HG03135 (cell line): Measurements from ENCODE around the gene CRYBB2.
"Not testable (repeated sequence)": the region's sequence is repeated elsewhere in the genome, so short reads cannot be mapped to it uniquely, and the experiment has no call there.

ENCODE experiments used
- ATAC-seq: cut with Tn5 transposase; IDR thresholded peaks from one replicate; pipeline ENCODE4 v1.9.1; 2021; ENCODE audit warnings: mild to moderate bottlenecking, moderate library complexity; ENCODE audit not compliant: unreplicated experiment

The CRYBB2 gene

GRCh38 chr22:25232301-25232700 lies 12.9 kb downstream of the CRYBB2 start:
- ATAC-seq, result no peak

- ATAC-seq, result not testable (repeated sequence)
Measured at GRCh38 chr22:25233706-25234105, 14.3 kb downstream of the CRYBB2 start.

- no peak for ATAC-seq
Measured at GRCh38 chr22:25235547-25236290, 16.3 kb downstream of the CRYBB2 start.

GRCh38 chr22:25236417-25236816 lies 17.0 kb downstream of the CRYBB2 start:
- ATAC-seq, result no peak

GRCh38 chr22:25237503-25237902 lies 18.1 kb downstream of the CRYBB2 start:
- ATAC-seq, result no peak

- ATAC-seq, result not testable (repeated sequence)
Measured at GRCh38 chr22:25238058-25238457, 18.6 kb downstream of the CRYBB2 start.

GRCh38 chr22:25255169-25255568 lies 35.7 kb downstream of the CRYBB2 start:
- not testable (repeated sequence) for ATAC-seq

- ATAC-seq, result not testable (repeated sequence)
Measured at GRCh38 chr22:25267567-25267966, 48.1 kb downstream of the CRYBB2 start.

GRCh38 chr22:25268902-25269301 lies 49.5 kb downstream of the CRYBB2 start:
- not testable (repeated sequence) for ATAC-seq

- not testable (repeated sequence) for ATAC-seq
Measured at GRCh38 chr22:25270061-25270460, 50.6 kb downstream of the CRYBB2 start.

- ATAC-seq, result not testable (repeated sequence)
Measured at GRCh38 chr22:25273231-25273630, 53.8 kb downstream of the CRYBB2 start.

- not testable (repeated sequence) for ATAC-seq
Measured at GRCh38 chr22:25273928-25274327, 54.5 kb downstream of the CRYBB2 start.

GRCh38 chr22:25280118-25280517 lies 60.7 kb downstream of the CRYBB2 start:
- ATAC-seq, result not testable (repeated sequence)
